ENCODE results near the gene SEPTIN10. TPM values are rescaled to one million over a fixed set of nuclear protein-coding genes. Genes with fewer than 3 reads are reported as not detected.
"Not testable (repeated sequence)": the region's sequence is repeated elsewhere in the genome, so short reads cannot be mapped to it uniquely, and the experiment has no call there.

The SEPTIN10 gene
- total RNA-seq, result 92.0 and 104 TPM in 2 replicates

DNA sequence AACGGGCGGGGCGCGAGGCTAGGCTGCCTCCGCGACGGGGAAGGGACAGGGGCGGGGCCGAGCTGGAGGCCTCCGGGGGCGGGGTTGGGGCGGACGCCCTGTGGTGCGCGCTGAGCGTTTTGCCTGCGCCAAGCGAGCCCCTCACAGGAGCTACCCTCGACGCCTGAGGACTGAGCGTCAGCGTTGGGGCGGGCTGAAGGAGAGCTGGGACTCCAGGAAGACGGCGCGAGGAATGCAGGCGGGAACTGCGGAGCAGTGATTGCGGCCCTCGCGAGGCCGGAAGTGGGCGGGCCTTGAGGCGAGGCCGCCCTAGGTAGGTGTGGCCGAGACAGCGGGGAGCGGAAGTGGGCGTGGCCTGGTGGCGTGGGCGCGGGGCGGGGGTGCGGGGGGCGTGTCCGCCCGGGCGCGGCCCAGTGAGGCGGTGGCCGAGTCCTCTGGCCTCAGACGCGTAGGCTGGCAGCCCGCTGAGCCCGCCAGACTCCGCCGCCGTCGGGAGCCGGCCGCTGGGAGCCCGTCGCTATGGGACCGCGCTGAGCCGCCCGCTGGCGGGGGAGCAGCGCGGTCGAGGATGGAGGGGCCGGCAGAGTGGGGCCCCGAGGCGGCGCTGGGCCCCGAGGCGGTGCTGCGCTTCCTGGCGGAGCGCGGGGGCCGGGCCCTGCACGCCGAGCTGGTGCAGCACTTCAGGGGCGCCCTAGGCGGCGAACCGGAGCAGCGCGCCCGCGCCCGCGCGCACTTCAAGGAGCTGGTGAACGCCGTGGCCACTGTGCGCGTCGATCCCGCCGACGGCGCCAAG, at the start of gene SEPTIN10, which contains the start of gene SOWAHC:
TSS of gene SEPTIN10 (minus strand) at position 45 of the 793 bp plus-strand sequence. CDS start 139 bp downstream, outside the sequence.
TSS of gene SOWAHC (plus strand) at position 443 of the 793 bp plus-strand sequence. CDS start at position 569, 126 bp downstream.
- DNase-seq (ENCODE audit: low read depth, low spot score), result peak; percentile 97

DNA sequence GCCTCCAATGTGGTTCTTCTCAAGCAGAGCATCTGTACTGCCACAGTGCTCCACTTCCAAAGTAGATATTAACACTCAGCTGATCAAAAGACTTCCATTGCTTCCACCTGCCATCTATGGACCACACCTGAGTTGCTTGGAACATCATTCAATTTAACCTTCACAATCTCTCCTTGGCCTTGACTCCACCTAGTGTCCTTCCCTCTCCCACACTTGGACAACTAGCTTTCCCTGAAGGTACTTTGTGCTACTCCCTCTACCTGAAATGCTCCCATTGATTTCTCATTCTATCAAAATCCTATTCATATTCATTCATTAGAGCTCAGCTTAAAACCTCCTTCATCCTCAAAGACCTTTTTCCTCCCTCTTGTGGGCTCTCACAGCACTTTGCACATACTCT, 49.1 kb upstream of the SEPTIN10 start:
- DNase-seq (ENCODE audit: low read depth, low spot score), result no peak

DNA sequence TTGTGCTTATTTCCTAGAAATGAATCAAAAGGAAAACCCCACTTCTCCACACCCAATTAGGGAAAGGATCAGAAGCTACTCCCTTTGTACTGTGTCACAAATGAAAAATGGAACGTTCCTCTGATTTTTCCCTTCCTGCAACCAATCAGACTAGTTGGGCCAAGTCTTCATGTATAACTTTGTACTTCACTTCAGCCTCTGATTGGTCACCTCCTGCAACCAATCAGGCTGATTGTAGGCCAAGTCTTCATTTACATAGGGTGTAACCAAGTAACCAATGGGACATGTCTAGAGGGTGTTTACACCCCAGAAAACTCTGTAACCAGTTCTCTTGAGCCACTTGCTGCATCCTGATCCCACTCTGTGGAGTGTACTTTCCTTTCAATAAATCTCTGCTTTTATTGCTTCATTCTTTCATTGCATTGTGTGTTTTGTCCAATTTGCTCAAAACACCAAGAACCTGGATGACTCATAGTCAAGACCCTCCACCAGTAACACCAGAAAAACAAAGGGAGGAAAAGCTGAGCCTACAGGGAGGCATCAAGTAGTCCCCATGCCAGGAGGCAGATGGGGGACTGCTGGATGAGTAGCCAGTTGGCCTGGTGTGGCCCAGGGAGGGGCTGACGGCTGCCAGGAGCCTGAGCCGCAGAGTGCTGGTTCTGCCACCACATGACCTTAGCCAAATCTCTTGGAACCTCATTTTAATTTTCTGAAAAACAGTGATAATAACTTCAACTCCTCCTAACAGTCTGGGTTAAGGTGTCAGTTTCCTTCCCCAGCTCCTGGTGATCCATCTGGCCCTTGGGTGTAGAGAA, 46.5 kb upstream of the SEPTIN10 start:
- no peak for DNase-seq (ENCODE audit: low read depth, low spot score)

DNA sequence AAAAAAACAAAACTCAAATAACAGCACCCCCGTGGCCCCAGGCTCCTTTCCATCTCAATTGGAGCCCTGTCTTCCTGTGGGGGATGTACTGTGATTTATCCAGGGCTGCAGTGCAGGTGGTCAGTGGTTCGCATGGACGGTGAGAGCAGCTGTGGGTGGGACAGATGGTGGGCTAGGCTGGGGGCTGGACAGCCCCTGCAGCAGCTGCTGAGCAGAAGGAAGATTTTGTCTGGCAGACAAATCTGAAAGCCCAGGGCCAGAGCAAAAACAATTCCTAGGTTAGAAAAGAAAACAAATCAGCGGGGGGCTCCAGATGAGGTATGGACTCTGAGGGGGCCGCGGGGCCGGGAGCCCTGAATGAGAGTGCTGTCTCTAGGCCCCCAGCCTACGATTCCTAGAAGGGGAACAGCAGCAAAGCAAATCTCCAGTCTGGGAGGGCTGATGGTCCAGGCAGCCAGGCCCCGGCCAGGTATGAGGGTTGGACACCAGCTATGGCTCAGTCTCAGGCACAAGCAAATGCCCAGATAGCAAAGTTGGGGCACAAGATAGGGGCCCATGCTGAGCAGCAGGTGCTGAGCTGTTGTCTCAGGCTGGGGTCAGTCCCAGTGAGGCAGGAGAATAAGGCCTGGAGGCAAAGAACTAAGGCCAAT, 45.8 kb upstream of the SEPTIN10 start:
- DNase-seq (ENCODE audit: low read depth, low spot score), result no peak

DNA sequence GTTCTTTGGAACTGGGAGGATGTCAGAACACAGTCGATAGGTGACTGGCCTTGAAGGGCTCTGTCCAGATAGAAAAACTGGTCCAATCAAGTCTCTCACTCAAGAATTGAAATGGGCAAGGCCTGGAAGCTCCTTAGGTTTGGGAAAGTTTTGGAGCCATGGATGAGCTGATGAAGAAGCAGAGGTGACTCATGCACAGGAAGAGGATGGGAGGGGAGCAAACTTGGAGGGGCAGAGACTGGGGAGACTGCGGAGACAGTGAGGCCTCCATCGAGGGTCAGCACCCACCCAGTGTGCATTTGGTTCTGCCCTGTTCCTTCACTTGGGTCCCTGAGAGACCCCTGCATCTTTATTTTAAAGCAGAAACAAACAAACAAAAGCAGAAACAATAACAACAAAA, 41.5 kb upstream of the SEPTIN10 start:
- DNase-seq (ENCODE audit: low read depth, low spot score), result no peak

DNA sequence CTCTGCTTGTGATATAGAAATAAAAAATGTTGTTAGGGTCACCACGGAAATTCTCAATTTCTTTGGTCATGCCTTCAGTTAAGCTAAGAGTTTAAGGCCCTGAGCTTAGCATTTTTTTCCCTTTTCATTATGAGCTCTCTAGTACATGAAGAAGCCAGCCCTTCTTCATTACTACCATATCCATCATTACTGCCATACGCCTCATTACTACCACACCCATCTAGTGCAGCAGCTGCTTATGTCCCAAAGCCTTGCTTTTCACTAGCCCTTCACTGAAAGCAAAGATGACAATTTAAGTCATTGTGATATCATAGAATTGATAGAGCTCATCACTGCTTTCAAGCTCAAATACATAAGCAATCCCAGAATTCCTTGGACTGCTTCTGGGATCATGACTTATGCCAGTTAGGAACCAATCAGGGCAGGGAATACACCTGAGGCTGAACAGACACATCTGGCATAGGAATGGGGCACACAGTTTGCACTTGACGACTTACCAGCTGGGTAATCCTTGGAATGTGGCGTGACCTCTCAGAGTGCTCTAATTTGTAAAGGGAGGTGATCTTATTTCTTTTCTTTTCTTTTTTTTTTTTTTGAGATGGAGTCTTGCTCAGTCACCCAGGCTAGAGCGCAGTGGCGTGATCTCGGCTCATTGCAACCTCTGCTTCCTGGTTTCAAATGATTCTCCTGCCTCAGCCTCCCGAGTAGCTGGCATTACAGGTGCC, 40.7 kb upstream of the SEPTIN10 start:
- DNase-seq (ENCODE audit: low read depth, low spot score), result no peak

DNA sequence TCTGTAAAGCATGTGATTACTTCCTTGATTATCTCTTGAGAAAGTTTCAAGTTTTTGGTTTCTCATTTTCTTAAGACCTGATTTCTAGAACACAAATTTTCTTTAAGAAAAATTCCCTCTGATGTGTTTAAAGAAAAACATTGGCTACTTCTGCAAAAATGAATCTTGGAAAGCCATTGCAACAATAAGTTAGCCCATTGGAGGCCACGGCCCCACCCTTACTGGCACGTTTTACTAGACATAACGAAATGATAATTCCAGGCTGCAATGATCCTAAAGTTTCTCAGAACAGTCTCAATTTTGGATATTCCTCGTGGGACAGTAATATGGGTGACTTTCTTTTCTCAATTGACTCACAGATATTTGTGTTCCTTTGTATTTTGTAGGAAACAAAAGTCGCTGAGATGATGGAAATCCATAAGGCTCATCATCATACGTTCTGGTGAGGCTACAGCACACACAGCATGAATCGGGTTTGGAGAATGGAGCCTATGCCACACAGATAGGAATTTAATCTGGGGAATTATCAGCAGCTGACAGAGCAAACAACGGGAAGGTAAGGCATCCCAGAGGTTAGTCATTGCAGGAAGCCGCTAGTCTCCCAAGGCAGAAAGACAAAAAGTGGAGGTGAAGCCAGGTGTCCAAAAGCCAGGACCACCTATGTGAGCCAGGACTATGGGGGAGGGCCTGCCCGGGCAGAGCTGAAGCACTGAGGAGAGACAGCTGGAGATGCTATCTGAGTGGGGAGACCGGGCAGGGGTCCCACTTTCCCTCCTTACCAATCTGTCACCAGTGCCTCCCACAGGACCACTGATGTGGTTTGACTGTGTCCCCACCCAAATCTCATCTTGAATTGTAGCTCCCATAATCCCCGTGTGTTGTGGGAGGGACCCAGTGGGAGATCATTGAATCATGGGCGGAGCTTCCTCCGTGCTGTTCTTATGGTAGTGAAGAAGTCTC, 36.2 kb upstream of the SEPTIN10 start:
- no peak for DNase-seq (ENCODE audit: low read depth, low spot score)

DNA sequence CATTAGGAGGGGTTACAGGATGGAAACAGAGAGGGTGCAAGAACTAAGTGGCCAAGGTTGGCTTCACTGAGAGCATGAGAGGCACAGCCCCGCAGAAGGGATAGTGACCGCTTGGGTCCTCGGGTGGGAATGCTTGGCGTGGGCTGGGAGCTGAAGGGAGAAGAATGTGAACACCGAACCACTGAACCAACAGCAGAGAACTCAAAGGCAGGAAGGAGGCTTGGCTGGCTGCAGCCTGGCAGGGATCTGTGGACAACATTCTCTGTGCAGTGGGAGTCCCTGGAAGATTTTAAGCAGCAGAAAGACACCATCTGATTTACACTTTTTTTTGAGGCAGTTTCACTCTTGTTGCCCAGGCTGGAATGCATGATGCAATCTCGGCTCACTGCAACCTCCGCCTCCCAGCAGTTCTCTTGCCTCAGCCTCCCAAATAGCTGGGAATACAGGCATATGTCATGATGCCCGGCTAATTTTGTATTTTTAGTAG, 34.3 kb upstream of the SEPTIN10 start:
- no peak for DNase-seq (ENCODE audit: low read depth, low spot score)

DNA sequence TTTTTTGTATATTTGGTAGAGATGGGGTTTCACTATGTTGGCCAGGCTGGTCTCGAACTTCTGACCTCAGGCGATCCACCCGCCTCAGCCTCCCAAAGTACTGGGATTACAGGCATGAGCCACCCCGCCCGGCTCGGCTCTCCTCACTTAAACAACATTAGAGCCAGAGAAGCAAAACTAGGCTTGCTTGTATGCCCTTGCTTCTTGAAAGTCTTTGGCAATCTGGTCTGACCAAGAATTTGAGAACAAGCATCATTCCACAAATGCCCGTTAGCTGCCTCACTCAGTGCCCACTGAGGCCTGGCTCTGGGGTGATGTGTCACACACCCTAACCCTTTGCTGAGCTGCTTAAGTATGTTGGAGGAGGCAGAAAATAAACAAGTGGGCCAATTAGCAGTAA, 33.9 kb upstream of the SEPTIN10 start:
- no peak for DNase-seq (ENCODE audit: low read depth, low spot score)

DNA sequence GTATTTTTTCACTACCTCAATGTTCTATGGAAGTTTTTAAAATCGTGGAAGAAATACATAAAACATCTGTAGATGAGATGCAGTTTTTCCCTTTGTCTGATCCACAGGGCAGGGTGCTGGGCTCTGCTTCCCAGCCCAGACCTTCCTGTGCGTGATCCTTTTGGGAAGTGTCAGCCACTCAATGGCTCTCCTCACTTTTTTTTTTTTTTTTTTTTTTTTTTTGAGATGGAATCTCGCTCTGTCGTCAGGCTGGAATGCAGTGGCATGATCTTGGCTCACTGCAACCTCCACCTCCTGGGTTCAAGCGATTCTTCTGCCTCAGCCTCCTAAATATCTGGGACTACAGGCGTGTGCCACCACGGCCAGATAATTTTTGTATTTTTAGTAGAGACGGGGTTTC, 33.2 kb upstream of the SEPTIN10 start:
- DNase-seq (ENCODE audit: low read depth, low spot score), result no peak

DNA sequence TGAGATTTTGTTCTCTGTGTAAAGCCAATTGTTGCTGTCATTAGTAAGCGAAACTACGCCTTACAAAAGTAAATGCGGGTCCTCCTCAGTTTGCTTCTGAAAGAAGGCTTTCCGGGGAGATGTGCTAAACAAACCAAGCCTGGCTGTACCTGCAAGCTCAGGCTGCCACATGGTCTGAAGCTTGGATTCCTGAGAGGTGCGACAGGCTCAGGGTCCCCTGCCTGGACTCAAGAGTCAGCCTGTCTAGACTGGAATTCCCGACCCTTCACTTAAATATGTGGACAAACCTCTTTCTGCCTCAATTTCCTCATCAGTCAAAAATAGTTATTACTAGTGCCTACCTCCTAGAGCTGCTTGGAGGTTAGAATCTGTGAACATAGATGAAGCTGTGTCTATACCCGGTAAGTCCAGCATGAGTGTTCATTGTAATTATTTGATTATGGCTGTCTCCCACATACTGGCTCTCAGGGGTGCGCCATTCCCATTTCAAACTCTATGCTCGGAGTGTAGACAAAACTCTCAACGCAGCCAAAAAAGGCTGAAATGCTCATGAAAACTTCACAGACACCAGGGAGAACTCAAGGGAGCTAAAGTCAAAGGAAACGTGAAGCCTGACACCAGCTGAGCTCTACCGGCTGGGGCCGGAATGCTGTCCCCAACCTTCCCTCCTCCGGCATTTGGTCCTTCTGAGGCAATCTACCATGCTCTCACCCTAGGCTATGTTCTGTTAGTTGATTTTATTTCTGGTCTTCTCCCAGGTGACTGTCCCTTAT, 31.8 kb upstream of the SEPTIN10 start:
- no peak for DNase-seq (ENCODE audit: low read depth, low spot score)

DNA sequence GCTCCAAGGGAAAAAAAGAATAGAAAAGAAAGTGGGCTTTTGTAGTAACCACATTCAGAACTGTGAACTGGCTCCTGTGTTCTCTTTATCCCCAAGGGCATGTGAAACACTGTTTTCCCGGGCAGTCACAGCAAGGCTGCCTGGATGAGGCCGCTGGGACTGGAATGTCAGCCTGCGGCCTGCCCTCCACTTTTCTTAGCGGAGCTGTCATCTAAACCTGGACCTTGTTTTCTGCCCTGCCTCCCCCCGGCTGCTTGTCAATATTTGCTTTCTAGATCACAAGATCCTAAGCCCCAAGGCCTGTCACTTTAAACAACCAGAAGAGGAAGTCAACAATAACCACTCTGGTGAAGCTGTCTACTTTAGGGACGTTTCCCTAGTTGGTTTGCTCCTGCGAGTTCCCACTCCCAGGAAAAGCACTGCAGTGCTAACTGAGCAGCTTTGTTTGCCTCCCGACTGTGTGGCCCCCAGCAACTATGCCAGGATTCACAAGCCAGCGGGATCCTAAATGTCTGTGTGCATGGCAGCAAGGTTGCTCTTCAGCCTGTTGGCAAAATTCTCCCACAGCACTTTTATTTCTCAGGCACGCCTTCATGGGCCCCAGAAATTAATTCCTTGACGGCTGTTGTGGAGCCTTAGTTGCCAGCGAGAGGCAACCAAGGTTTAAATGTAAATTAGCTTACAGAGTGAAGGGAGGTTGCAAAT, 31.0 kb upstream of the SEPTIN10 start:
- DNase-seq (ENCODE audit: low read depth, low spot score), result no peak

DNA sequence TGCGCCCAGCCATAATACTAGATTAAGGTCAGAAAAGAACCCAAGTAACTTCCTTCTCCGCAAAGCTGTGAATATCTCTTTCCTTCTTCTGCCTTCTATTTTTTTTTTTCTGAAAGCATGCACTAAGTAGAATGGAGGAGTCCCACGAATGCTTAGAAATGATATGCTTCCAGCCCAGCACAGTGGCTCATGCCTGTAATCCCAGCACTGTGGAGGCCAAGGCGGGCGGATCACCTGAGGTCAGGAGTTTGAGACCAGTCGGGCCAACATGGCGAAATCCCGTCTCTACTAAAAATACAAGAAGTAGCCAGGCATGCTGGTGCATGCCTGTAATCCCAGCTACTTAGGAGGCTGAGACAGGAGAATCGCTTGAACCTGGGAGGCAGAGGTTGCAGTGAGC, 26.2 kb upstream of the SEPTIN10 start:
- not testable (repeated sequence) for DNase-seq (ENCODE audit: low read depth, low spot score)

DNA sequence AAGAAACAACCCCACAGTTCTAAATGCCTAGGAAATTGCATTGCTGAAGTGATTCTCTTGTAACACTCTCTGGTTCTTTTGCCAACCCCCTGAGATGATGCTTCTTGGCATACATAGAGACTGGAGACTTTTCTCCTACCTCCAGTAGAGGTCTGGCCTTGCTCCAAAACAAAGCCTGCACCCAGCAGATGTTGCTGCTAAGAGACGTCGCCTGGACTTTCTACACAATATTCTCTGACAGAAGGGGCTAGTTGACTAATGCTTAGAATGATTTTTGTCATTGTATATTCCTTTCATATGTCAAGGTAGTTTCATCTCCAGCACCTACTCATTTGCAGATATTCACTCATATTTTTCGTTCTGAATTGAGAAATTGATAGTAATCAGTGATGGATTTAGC, 25.0 kb upstream of the SEPTIN10 start:
- DNase-seq (ENCODE audit: low read depth, low spot score), result no peak

DNA sequence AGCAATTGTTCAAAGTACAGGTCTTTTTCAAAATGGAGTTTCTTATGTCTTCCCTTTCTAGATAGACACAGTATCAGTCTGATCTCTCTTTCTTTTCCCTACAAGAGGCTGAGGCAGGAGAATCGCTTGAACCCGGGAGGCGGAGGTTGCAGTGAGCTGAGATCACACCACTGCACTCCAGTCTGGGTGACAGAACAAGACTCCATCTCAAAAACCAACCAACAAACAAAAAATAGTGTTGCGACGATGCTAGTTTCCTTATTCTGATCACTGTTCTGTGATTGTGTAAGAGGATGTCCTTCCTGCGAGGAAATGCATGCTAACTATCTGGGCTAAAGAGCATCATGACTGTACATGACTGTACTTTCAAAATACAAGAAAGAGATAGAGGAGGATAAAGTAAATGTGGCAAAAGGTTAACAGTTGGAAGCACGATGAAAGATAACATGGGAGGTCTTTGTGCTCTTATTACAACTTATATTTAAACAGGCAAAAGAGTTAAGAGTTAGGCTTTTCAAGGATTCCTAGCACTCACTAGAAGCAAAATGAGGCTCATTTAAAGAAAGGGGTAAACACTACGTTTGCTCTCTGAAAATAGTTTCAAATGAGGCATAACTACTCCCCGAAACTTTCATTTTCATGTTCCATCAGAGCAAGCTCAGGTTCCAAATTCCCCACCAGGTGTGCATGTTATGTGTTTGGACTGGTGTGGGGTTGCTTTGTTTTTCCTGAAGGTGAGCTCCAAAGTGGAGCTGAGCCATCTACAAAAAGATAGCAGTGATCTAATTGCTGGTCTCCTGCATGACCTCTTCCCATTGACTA, 24.2 kb upstream of the SEPTIN10 start:
- no peak for DNase-seq (ENCODE audit: low read depth, low spot score)

DNA sequence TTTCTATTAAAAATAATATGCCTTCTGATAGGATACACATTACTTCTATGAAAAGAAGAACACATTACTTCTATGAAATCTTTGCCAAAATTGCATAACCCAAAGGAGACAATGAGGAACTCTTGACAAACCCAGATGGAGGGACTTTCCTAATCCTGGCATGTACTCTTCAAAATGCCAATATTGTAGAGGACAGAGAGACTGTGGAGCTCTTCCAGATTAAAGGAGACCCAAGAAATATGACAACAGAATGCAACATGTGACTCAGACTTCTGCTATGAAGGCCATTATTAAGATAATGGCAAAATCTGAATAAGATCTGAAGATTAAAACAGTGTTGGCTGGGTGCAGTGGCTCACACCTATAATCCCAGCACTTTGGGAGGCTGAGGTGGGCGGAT, 22.6 kb upstream of the SEPTIN10 start:
- no peak for DNase-seq (ENCODE audit: low read depth, low spot score)

DNA sequence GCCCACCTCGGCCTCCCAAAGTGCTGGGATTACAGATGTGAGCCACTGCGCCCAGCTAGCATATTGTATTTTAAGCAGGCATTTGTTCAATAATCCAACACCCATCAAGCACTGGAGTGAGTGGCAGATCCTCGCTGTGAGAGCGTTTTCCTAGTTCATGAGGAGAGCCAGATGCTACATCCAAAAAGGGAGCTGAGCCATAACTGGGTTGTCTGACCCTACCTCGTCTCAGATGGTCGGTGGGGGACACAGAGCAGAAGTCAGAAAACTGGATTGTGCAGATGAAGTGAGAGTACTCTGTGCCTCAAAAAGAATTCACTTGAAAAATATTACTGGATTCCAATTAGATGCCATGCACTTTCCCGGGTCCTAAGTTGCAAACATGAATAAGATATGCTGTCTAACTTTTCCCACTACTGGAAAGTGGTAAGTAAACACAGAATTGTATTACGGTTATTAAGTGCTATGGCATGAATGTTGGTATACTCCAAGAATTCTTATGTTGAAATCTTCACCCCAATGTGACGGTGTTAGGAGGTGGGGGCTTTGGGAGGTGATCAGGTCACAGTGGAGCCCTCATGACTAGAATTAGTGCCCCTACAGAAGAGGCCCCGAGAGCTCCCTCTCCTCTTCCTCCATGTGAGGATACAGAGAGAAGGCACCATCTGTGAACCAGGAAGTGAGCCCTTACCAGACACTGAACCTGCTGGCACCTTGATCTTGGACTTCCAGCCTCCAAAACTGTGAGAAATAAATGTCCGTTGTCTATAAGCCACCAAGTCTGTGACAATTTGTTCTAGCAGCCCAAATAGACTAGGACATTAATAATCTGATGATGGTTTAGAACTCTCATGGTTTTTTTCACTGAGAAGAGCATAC, 21.9 kb upstream of the SEPTIN10 start:
- no peak for DNase-seq (ENCODE audit: low read depth, low spot score)
